GM21529 (cell line): ENCODE data around the gene C12orf75.
A peak's percentile ranks its signal among the peaks of the same experiment; 100 is the strongest.
"Not testable (repeated sequence)": the region's sequence is repeated elsewhere in the genome, so short reads cannot be mapped to it uniquely, and the experiment has no call there.

Source experiments
- ATAC-seq: cut with Tn5 transposase; IDR thresholded peaks from one replicate; pipeline ENCODE4 v1.9.1; 2021; ENCODE audit not compliant: unreplicated experiment

Gene C12orf75

DNA sequence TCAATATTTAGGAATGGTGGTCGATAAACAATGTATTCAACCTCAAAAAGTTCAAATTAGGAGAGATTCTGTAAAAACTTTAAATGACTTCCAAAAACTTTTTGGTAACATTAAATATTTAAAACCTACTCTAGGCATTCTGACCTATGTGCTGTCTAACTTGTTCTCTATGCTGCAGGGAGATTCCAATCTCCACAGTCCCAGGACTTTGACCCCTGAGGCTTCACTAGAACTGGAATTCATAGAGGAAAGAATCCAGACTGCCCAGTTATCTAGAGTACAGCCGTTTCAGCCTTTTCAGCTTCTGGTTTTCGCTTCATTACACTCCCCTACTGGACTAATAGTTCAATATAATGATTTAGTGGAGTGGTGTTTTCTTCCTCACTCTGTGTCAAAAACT is 21.1 kb upstream of the C12orf75 start:
- not testable (repeated sequence) for ATAC-seq

DNA sequence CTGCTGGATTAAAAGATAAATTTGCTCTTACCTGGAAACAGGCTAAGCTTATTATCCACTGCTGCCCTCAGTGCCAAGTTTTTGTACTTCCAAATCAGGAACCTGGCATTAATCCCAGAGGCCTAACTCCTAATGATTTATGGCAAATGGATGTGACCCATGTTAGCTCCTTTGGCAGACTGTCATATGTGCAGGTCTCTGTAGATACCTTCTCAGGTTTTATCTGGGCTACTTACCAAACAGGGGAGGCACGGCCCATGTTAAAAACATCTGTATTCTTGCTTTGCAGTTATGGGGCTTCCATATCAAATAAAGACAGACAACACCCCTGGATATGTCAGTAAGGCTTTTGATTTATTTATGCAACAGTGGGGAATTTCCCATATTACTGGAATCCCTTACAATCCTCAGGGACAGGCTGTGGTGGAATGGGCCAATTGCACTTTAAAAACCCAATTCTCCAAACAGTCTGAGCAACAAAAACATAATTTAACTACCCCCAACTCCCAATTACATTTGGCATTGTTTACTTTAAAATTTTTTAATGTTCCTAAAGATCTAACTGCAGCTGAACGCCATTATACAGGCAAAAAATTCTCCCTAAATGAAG is 19.9 kb upstream of the C12orf75 start:
- not testable (repeated sequence) for ATAC-seq

DNA sequence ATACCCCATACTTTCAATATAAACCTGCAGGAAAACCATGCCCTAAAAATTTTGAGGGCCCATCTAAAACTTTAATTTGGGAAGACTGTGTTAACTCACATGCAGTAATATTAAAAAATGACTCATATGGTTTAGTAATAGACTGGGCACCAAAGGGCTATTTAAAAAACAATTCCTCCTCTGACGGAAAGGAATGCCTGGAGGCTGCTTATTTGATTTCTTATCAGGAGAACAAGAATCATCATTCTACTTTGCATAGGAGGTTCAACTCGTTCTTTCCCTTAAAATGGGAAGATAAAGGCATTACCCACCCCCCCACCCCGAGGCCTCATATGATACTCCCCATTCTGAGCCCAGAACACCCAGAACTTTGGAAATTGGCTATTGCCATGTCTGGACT is 18.6 kb upstream of the C12orf75 start:
- ATAC-seq, result not testable (repeated sequence)

DNA sequence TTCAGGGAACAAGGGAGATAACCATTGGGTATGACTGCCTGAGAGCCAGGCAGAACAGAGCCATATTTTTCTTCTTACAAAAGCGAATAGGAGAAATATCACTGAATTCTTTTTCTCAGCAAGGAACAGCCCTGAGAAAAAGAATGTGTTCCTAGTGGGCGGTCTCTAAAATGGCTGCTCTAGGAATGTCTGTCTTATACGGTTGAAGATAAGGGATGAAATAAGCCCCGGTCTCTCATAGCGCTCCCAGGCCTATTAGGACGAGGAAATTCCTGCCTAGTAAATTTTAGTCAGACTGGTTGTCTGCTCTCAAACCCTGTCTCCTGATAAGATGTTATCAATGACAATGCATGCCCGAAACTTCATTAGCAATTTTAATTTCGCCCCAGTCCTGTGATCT is 16.7 kb upstream of the C12orf75 start:
- not testable (repeated sequence) for ATAC-seq

DNA sequence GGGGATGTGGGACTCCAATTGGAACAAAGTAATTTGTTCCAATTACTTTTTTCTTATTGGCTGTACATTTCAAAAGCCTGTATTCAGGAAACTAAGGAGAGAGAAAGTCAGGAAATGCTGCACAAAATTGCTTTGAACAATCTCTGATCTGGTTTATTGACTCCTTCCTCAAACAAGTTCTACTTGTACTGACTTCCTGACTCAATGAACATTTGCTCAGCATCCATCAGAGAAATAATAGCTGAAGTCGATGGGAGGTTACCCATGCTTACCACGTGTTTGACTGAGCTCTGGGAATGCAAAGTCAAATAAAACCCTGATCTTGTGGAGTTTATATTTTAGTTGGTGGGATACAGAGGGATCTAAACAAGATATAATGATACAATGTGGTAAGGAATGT is 15.4 kb upstream of the C12orf75 start:
- ATAC-seq, result no peak

DNA sequence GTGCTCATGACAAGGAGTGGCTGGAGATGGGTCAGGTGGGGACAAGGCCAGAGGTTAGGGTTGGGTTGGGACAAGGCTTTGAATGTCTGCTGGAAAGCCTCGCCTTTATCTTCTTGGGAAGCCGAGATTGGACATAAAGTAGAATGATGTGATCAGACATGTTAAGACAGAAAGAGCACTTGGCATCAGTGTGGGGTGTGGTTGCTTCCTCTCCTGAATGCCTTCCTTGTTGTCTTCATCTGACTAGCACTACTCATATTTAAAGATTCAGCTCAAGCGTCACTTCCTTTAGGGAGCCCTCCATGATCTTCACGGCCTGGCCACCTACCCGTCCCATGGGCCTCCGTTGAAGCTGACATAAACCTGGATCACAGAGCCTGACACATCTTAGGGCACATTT is 14.8 kb upstream of the C12orf75 start:
- ATAC-seq, result no peak

DNA sequence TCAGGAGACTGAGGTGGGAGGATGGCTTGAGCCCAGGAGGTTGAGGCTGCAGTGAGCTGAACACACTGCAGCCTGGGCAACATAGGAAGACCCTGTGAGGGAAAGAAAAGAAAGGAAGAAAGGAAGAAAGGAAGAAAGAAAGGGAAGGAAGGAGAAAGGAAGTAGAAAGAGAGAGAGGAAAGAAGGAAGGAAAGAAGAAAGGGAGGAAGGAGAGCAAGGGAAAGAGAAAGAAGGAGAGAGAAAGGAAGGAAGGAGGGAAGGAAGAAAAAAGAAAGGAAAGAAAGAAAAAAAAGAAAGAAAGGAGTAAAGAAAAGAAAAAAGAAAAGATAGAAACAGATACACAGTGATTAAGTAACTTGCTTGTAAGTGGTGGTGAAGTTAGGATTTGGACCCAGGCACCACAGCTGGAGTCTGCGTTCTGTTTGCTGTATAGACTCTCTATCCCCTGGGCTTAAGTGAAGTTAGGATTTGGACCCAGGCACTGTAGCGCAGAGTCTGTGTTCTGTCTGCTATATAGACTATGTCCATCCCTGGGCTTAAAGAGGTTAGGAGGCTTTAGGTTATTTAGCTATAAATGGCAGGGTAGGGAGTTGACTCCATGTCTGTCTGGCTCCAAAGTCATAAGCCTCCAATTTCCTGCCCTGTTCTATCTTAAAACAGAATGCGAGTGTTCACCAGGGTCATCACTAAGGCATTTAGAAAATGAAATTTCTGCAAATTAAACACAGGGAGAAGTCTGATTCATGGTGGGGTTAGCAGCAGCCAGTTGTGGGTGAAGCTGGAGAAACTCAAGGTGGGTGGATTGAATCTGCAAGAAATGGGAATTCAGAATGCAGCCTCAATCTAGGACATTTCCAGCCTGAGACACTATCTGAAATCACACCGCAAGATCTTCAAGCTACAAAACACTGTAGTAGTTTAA is 13.3 kb upstream of the C12orf75 start:
- no peak for ATAC-seq

DNA sequence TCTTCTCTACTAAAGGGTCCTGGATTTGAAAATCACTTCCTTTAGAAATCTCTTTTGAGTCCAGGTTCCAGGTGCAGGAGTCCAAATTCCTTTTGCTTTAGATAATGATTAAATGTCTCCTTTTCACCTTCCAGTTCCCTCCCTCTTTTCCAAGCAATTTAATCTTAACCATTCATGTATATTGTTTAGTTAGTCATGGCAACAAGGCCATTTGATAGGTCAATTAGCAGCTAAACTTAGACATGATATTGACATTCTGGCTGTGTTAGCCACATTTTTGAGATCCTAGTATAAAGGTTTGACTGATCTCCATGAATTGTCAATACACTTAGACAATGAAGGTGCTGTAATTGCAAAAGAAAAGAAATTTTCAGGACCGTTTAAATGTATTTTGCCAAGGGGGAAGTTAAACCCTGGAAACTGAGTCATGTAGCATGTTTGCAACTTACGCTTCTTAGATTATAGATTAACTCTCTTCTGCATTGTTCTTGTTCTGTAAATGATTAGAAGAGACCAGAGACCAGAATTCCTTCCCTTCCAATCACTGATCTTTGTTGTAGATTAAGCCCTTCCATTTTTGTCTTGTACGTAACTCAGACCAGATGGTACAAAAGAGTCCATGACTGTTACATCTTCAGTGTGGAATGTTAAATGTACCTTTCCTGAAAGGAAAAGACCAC is 12.4 kb upstream of the C12orf75 start:
- no peak for ATAC-seq

DNA sequence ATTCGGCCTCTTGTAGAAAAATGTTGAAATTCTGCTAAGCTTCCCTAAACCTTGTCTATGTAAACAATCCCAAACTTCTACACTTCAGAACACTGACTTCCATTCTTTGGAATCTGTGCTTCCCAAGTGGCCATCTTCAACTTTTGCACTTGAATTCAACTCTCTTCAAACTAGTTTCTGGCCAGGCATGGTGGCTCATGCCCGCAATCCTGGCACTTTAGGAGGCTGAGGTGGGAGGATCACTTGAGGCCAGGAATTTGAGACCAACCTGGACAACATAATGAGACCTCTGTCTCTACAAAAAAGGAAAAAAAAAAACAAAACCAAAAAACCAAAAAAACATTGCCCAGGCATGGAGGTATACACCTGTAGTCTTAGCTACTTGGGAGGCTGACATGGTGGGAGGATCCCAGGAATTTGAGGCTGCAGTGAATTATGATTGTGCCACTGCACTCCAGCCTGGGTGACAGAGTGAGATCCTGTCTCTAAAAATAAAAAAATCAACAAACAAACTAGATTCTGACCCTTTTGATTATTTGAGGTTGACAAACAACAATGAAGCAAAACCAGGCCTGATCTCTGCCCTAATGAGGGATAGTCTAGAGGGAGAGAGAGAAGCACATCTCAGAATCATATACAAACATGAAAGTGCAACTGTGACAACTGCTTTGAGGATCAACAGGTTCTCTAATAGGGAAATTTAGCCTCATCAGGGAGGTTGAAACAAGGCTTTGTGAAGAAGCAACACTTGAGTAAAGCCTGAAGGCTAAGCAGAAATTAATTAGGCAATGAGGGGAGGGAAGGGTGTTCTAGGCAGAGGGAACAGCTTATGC is 11.6 kb upstream of the C12orf75 start:
- ATAC-seq, result no peak

DNA sequence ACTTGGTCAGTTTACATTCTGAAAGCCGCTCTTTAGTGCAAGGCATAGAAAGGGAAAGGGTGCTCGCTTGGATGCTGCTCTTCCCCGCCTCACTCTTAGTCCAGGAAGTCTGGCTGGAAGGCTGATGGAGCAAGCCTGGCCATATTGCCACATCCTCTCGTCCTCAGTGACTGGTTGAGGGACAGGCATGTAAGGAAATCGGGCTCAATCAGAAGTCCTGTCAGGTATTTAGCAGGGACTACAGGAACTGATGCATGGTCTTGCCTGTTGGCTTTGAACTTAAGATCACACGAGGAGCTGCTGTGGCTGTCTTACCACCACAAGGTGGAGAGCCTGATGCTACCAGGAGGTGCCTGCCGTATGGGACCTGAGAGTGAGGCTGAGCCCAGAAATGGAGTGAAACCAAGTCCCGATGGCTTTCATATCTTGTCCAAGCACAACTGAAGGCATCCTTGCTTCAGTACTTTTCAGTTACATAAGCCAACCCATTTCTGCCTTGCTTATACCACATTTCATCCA is 10.7 kb upstream of the C12orf75 start:
- no peak for ATAC-seq

DNA sequence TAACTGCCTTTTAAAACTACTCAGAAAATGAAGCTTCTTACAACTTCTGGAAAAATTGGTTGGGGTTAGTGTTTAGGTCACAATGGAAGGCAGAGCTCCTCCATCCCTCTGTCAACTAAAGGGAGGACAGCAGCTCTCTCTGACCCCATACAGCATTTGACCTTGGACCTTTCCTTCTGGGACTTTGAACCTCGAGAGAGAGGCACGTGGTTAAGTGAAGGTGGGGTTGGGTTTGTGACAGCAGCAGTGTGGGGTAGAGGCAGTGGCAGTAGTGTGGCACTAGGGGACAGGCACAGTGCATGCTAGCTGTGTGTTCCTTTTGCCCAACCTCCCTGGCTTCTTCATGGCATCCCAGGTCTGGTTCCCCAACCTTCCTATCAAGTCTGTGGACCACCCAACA is 9.4 kb upstream of the C12orf75 start:
- peak; percentile 40 for ATAC-seq

DNA sequence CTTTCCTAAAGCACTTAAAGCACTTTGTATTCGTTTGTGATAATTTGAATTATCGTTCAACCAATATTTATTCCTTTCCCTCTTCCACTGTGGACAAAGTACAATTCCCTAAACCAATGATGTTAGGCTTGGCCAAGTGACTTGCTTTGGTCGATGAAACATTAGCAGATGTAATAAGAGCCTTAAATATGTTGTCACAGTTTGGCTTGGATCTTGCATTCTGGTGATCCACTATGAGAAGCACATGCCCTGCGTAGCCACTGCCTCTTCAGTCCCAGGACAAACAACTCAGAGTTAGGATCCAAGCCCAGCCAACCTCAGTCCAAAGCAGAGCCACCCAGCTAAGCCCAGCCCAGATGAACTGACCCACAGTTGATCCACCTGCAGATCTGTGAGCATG is 8.4 kb upstream of the C12orf75 start:
- ATAC-seq, result no peak

DNA sequence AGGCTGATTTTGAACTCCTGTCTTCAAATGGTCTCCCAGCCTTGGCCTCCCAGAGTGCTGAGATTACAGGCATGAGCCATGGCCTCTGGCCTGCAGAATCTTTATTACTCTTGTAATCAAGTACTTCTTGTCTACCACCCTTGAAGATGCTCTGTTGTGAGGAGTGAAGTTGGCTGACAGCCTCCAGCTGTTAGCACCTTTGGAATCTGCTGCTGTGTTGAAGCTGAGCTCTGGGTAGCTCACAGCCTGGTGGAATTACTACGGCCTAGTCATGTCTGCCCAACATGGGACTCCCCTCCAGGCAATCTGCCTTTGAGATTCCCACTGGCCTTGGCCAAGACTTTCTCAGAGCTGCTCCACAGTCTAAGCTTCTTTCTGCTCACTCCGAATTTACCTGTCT is 5.8 kb upstream of the C12orf75 start:
- ATAC-seq, result no peak

DNA sequence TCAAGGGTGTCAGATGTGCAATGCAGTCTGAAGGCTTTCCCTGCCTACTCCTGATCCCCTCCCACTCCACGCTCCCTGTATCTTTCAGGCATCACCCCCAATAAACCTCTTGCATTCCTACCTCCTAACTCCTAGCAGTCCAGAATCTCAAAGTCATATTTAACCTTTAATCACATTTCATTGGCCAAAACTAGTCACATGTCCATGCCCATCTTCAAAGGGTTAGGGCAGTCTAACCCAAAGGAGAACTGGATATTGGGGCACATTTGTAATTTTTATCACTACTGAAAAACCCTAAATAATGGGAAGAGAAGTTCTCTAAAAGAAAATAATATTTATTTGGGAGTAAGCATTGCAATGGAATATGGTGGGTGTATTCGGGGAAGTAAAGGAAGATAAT is 5.4 kb upstream of the C12orf75 start:
- ATAC-seq, result no peak

DNA sequence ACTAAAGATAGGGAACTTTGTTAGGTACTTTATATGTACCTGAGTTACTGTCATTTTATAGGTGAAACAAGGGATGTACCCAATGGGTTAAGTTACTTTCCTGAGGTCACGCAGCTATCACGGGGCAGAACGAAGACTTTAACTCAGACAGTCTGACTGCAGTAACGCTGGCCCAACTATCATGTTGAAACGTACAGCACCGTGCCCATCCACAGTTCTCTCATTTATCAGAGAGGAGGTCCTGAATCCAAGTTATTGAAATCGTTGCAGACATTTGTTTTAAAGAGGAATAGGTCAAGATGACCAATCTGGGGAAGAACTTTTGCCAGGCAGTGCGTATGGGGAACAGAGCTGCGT is 587 bp upstream of the C12orf75 start:
- peak; percentile 3 for ATAC-seq

DNA sequence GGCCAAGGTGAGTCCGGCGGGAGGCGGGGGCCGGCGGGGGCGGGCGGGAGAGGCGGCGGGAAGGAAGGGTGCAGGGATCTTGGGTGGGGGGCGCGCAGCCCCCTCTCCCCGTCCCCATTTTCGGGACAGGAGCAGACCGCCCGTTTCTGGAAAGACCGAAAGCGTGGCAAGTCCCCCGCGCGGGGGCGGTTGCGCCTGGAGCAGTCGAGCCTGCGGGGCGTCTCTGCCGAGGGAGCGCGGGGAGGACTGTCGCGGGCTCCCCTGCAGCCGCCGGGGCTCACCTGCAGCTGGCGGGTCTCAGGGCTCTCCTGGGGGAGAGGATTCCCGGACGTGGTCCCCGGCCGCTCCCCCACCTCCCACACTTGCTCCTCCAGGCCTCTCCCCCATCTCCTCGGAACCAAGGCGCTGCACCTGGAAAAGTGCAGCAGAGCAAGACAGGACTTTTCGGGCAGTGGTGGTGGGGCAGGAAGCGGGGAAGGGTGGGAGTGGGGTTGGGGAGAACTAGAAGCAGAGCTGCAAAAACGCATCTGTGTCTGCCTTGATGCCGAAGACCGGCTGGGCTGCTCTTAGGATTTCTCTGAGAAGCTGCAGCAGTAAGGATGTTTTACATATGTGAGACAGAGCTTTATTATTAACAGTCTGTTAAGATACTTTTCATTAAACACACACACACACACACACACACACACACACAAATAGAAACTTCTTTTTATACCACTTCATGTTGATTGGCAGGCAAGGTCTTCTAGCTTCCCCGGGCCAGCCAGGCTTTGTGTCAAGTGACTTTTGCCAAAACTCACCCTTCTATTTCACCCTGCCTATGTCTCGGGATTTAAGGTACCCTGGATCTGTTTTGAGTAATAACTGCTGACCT is 677 bp downstream of the C12orf75 start:
- ATAC-seq, result no peak

DNA sequence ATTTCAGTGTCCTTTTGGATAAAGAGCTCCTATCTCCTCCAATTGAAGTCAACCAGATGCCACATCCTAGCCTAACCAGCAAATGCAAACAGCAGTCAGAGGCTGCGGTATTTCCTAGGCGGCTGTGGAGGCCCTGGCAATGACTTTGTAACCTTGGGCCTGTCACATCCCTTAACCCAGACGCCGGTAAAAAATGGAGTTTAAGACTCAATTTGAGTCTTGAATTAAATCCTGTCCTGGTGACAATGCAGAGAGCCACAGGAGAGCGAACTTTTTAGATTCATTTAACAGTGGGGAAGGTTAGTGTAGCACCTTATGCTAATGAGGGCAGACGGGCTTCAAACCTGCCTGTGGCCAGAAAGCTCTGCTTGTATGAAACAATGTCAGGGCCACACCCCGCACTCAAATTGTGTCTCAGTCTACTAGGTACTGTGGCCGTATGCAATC is 1.3 kb downstream of the C12orf75 start:
- no peak for ATAC-seq

DNA sequence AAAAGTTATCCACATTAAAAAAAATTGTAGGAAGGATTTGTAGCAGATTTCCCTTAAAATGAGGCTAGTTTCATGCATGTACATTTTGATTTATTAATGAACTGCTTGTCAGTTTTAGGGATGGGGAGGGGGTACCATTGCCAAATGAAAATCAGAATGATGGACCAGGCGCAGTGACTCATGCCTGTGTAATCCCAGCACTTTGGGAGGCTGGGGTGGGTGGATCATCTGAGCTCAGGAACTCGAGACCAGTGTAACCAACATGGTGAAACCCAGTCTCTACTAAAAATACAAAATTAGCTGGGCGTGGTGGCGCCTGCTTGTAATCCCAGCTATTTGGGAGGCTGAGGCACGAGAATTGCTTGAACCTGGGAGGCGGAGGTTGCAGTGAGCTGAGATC is 1.8 kb downstream of the C12orf75 start:
- ATAC-seq, result not testable (repeated sequence)

DNA sequence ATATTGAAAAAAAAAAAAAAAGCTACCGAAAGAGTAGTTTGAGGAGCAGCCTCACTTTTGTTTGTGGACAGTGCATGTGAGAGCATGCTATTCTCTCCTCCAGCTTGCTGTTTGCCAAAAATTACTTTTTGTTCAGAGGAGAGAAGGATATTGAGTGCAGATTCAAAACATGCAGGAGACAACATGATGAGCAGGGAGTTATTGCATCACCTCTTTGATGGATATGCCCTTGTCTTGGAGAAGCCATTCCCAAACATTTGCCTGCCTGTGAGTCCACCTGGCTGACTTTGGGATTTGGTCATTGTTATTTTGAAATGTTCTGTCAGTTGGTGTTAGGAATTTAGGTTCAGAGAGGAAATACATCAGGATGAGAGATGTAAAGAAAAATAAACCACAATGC is 2.4 kb downstream of the C12orf75 start:
- no peak for ATAC-seq

DNA sequence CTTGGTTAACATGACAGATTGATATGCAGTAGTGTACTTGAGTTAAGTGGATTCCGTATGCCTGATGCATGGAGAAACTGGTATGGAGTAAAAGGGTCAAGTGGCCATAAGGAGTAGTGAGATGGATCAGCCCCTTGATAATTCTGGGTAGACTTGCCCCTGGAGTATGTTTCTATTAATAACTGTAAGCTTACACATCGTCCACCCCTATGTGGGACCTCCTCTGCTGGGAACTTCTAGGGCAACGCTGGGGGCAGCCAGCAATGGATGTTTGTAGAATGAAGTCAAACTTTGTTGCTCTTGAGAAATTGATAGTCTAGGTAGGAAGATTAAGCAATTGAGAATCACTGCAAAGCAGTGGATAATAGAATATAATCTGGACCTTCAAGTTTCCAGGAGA is 3.5 kb downstream of the C12orf75 start:
- ATAC-seq, result no peak
